Activated CD8-positive, alpha-beta memory T cell treated with anti-CD3 and anti-CD28 coated beads, Interleukin-2, amount 50 U/mL, for 1 hour (primary cell): ENCODE data around the gene SMARCD3.

Experiments
- DNase-seq: peaks from one replicate; pipeline ENCODE4 v3.0.0-alpha.2; 2020; ENCODE audit errors: extremely low read depth

The SMARCD3 gene

DNA sequence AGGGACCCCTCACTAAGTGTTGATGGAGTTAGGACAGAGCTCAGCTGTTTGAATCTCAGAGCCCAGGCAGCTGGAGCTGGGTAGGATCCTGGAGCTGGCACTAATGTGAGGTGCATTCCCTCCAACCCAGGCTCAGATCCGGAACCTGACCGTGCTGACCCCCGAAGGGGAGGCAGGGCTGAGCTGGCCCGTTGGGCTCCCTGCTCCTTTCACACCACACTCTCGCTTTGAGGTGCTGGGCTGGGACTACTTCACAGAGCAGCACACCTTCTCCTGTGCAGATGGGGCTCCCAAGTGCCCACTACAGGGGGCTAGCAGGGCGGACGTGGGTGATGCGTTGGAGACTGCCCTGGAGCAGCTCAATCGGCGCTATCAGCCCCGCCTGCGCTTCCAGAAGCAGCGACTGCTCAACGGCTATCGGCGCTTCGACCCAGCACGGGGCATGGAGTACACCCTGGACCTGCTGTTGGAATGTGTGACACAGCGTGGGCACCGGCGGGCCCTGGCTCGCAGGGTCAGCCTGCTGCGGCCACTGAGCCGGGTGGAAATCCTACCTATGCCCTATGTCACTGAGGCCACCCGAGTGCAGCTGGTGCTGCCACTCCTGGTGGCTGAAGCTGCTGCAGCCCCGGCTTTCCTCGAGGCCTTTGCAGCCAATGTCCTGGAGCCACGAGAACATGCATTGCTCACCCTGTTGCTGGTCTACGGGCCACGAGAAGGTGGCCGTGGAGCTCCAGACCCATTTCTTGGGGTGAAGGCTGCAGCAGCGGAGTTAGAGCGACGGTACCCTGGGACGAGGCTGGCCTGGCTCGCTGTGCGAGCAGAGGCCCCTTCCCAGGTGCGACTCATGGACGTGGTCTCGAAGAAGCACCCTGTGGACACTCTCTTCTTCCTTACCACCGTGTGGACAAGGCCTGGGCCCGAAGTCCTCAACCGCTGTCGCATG lies 11.0 kb downstream of the SMARCD3 start:
- DNase-seq: no peak

DNA sequence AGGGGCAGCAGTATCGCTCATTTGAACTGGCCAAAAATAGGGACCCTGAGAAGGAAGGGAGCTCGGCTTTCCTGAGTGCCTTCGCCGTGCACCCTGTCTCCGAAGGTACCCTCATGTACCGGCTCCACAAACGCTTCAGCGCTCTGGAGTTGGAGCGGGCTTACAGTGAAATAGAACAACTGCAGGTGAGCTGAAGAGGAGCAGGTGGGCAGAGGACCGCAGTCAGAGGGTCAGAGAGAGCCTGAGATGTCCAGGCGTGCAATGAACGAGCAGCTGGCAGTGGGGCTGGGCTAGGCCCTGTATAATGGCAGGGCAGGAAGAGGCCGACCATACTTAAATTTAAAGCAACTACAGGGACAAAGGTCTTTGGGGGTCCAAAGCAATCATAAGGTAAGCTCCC lies 12.1 kb downstream of the SMARCD3 start:
- no peak for DNase-seq

DNA sequence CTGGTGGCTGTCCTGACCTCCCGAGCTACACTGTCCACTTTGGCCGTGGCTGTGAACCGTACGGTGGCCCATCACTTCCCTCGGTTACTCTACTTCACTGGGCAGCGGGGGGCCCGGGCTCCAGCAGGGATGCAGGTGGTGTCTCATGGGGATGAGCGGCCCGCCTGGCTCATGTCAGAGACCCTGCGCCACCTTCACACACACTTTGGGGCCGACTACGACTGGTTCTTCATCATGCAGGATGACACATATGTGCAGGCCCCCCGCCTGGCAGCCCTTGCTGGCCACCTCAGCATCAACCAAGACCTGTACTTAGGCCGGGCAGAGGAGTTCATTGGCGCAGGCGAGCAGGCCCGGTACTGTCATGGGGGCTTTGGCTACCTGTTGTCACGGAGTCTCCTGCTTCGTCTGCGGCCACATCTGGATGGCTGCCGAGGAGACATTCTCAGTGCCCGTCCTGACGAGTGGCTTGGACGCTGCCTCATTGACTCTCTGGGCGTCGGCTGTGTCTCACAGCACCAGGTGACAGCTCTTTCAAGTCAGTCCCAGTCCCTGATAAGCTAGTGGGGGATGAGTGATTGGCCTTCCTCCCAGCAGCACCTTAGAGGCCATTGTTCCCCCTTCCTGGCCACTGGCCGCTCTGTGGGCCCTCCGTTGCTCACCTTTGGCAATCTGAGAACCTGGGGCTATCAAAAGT lies 13.3 kb downstream of the SMARCD3 start:
- no peak for DNase-seq

DNA sequence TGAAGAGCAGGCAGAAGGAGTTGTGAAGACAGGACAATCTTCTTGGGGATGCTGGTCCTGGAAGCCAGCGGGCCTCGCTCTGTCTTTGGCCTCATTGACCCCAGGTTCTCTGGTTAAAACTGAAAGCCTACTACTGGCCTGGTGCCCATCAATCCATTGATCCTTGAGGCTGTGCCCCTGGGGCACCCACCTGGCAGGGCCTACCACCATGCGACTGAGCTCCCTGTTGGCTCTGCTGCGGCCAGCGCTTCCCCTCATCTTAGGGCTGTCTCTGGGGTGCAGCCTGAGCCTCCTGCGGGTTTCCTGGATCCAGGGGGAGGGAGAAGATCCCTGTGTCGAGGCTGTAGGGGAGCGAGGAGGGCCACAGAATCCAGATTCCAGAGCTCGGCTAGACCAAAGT lies 14.7 kb downstream of the SMARCD3 start:
- DNase-seq: no peak

DNA sequence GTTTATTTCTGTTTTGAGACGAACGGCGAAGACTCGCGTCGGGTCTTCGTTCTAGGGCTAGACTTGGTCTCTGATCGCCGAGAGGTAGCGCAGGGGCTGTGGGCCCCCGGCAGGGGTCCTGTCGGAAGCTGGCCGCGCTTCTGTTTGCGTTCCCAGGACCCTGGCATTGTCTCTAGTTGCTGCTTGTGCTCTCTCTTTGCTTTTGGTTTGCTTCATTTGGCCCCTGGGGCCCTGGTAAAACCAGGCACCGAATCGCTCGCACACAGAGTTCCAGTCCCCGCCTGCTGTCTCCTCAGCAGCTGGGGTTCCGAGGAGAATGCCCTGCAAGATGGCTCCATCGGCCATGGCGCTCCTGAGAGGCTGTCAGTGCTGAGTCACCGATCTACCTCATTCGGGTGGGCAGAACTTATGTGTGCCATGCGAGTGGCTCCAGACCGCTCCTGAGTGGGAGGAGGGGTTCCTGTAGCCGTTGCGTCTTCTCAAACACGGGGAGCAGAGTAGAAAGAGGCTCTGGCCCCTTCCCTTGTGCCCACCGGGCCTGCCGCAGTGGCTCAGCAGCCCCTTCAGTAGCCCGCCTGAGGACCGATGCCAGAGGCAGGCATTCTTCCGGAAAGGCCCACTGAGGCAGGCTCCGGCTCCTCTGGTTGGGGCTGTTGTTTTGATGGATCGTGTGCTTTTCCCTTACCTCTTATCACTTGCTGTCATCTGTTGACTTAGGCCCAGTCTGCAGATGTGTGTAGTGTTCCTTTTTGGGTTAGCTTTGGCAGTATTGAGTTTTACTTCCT lies 15.4 kb downstream of the SMARCD3 start:
- peak; percentile 40 for DNase-seq

DNA sequence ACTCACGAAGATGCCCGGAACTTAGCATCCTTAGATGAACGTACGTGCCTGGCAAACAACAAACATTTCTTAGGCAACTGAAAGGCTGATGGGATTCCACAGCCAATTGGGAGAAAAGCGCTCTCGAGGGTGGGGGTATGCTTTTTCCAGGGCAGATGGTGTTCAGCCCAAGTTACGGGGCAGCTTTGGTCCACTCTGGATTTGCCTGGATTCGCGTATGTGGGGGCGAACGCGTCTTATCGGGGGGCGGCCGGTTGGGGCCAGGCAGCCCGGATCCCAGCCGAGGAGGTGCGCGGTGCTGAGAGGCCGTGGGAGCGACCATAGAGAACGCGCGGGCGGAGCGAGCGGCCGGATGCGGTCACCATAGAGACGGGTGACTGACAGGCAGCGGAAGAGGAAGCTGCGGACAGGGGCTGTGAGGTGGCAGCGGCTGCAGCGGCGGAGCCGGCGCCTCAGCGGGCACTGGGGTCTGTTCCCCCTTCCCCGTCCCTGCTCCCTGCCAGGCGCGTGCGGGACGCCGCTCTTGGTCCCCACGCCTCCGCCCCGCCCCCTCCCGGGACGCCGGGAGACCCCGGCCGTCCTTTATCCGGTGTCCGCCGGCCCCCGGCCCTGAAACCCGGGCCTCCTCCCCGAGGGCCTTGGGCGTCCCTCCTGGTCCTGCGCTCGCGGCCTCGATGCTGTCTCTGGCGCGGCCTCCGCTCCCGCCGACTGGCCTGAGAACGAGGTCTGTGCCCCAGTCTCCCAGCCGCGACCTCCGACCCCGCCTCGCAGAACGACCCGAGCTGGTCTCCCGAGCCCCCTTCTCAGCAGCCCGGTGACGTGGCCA lies 16.2 kb downstream of the SMARCD3 start, which contains the start of gene CHPF2:
CHPF2 (plus strand) TSS at position 393 of the 826 bp plus-strand sequence. CDS start 1,529 bp downstream, outside the sequence.
- DNase-seq: peak; percentile 65

DNA sequence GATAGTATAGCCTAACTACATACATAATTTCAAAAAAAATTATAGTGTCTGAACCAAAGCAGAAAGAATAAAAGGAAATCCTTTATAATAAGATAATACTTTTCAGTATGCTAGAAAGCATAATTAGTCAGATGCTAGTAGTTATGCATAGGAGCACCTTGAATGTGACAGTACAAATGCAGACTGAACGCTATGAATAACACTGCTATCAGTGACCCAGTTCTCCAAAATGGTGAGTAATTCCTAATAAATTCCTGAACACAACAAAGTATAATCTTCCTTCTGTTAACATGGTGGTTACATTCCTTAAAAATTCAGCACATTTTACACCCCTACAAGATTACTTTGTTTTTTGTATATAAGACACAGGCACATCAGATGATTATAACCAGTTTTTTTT lies 17.4 kb downstream of the SMARCD3 start:
- DNase-seq: no peak

DNA sequence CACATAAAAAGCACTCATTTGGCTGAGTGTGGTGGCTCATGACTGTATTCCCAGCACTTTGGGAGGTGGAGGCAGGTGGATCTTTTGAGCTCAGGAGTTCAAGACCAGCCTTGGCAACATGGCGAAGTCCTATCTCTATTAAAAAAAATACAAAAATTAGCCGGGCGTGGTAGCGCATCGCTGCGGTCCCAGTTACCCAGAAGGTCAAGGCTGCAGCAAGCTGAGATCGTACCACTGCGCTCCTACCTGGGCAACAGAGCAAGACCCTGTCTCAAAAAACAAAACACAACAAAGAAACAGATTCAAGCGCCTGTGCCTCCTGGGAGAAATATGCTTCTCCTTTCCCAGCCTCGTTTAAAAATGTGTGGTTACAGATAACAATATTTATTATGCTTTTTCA lies 19.2 kb downstream of the SMARCD3 start:
- DNase-seq: no peak

DNA sequence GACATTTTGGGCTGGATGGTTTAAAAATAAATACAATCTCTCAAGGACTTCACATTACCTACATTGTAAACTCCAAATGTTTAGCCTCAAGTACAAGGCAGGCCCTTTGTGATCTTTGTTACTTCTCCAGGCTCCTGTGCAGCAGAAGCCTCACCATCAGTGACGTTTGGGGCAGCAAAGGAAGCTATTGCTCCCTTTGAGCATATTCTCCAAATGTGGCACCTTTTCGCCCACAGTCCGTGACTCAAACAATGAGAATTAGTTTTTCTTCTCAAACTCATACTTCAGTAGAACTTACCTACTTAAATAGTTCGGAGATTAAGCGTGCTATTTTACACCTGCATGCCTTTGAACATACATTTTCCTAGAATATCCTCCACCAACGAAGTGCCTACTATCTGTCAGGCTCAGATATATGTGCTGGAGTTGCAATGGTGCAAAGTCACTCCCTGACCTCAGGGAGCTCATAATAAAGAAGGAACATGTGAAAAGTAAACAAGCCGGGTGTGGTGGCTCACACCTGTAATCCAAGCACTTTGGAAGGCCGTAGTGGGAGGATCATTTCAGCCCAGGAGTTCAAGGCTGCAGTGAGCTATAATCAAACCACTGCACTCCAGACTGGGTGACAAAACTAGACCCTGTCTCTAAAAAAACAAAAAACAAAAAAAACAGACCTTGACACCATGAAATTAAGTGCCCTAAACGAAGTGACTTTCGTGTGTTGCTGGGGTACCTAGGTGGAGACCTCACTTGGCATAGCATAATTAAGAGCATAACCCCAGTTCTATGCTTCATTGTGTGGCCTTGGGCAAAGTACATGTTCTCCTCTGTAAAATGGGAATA lies 20.2 kb downstream of the SMARCD3 start:
- DNase-seq: no peak

DNA sequence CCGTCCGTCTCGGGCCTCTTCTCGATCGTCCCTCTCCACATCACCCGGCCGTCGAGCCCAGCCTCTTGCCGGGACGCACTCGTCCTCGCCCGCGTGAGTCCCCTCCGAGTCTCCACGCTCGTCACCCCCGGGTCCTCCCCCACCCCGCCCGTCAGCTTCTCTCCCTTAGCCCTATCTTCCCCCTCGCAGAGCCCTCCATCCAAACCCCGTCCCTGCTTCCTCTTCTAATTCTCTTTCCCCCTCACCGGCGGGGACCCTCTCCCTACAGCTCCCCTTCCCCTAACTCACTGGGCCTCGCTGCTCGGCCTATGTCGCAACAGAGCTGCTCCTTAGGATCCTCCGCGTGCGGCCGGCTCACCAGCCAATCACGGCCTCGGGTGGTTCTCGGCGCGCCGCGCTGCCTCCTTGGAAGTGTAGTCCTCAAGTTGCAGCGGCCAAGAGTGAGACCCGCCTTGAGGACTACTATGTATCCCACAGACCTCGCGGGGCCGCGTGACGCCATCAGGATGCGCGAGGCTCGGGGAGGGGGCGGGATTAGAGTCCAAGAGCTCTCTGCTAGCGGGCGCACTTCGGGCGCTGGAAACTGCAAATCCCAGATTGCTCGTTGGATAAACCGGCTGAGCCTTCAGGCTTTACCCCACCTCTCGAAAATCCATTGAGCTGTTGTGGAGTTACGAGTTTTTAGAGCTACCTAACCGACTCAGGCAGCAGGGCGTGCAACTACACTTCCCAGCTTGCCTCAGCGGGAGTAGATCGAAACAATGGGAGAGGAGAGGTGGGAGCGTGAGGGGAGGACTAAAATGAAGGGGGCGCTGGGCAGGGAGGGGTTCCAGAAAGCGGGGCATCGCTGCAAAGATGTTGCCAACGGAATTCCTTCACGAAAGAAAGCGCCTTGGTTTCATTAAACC lies 21.4 kb downstream of the SMARCD3 start, which contains the start of gene ABCF2:
ABCF2 (minus strand) TSS at position 331 of the 908 bp plus-strand sequence. CDS start 747 bp downstream, outside the sequence.
- DNase-seq: peak; percentile 90

DNA sequence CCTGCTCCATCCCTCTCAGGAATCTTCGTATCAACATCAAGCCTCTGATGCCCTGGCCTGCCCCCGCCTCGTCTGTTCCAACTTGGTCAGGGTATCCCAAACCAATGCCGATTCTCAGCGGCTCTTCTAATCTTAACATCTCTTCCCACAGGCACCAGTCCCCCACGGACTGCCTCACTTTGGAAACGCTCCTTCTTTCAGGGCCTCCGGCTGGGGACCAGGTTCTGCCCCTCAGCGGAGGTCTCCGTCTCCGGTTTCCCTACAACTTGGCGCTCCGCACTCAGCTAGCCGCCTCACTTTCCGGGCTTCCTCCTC lies 22.0 kb downstream of the SMARCD3 start:
- DNase-seq: no peak

DNA sequence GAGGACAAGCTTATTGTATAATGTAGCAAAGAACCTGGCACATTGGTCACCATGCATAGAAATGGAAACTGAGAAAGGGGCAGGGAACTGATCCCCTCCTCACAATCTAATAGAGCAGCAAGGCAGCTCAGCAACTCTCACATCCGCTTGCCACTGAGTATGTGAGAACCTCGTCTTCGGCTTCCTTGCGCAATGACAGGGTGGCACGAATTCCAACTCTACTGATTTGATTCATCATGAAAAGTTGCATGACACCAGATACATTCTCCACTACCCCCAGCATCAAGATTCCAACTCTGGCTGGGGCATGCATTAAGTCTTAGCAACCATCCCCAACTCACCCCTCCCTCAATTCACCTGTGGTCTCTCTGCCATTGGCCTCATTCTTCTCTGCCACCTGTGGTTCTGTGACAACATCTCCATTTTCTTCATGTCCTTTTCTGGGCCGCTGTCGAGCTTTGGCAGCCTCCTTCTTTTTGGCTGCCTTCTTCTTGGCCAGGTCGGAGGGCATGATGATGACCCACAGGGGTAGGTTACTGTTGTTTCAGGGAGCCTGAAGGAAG lies 22.5 kb downstream of the SMARCD3 start:
- DNase-seq: no peak

DNA sequence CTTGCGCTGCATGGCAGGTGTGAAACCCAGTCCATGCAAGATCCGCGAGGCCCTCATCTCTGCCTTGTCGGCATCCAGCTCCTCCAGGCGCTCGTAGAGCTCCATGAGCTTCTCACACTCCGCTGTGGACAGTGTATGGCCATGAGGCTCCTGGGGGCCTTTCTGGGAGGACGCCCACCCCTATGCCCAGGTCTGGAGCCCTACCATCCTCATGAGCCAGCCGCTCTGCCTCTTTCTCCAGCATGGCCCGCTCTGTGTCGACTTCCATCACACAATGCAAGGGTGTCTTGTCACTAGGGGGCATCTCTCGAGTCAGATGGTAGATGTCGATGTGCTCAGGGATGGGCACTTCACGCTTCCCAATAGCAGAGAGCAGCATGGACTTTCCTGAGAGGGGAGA lies 24.8 kb downstream of the SMARCD3 start:
- DNase-seq: no peak

DNA sequence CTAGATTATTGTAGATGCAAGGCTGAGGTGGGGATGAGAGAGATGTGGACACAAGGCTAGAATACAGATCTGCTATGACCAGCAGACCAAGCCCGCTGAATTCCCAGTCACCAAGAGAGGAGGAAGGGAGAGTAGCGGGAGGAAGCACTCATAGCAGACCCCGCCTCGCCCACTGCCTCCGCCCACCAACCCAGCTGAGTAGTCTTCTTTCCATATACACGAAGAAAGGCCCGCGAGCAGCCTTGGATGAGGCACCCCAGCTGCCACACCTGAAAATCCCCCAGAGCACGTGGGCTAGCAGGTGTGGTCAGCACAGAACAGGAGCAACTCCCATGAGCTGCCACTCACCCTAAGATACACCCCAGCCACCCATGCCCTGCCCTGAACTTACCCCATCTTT lies 30.3 kb downstream of the SMARCD3 start:
- DNase-seq: no peak

DNA sequence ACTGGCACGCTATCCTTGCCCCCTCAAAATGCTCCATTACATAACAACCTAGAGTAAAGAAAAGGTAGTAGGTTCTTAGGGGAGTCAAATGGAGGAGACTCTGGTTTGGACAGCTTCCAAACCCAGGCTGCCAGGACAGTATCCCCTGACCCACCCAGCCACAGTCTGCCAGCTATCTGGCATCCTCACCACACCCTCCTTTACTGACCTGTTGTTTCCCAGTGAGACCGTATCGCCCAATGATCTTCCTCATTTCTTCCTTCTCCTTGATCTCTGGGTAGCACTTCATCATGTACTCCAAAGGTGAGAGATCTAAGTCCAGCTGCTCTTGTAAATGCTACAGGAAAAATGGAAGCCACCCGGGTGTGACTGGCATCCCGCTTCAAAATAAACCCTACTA lies 33.1 kb downstream of the SMARCD3 start:
- no peak for DNase-seq

DNA sequence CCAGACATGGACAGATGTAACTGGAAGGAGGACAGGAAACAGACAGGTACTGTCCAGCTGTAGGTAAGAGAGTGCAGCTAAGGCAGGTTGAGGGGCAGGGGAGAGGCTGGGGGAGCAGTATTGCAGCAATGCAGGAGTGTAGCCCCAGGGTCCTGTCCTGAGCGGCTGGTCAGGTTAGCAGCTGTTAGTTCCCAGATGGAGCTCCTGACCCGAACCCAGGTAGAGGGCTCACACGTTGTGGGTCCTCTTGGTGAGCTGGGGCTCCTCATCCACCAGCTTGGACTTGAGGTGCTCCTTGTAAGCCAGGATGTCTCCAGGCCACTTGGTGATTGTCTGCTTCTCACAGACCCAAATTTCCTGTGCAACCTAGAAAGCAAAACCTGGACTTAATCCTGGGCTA lies 34.7 kb downstream of the SMARCD3 start:
- no peak for DNase-seq

DNA sequence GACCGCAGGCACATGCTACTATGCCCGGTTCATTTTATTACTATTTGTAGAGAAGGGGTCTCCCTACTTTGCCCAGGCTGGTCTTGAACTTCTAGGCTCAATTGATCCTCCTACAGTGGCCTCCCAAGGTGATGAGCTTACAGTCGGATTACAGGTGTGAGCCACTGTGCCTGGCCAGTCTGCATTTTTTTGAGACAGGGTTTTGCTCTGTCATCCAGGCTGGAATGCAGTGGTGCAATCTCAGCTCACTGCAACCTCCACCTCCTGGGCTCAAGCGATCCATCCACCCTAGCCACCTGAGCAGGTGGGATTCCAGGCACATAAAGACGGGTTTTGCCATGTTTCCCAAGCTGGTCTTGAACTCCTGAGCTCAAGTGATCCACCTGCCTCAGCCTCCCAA lies 35.9 kb downstream of the SMARCD3 start:
- no peak for DNase-seq

DNA sequence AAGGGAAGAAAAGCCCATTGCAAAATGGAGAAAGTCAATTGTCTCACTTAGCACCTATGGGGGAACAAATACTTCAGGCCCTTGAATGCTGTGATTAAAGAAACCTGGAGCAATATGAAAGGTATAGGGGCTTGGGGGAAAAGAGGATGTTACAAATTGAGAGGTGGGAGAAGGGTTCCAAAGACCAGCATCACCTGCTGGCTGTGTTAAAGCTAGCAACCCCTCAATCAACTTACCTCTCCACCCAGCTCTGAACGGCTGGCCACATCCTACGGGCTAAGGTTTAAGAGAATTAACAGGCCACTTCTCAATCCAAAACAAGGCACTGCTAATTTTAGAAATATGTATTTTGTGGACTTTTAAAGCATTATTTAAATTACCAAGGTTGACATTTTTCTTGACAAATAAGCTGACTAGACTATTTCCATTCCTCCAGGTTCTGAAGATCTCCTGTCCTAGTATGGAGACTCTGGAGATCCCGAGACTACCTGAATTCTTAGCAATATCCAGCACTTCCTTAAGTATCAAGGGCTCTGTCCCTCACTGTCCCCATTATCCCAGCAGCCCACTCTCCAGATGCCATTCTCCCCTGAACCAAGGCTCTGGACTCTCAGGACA lies 37.2 kb downstream of the SMARCD3 start:
- no peak for DNase-seq
